ENCODE data around the gene SLC15A4.

DNA sequence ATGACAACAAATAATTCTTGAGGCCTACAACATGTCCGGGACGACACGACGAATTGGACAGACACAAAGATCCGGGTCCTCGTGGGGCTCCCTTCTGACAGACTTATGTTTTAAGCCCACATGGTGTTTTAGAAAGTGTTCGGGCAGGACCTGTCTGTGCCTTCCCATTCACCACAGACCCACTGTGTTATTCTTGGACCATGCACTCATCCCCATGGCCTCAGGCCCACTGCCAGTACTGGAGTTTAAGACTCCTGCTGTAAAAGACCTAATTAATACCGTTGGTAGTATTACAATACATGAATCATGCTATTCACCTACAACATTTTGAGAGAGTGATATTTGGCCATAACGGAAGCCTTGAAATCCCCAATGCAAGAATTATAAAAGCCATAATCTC, 20.0 kb downstream of the SLC15A4 start:
- no peak for TF ChIP-seq POLR2A (IDR thresholded peaks at IDR 0.05; ENCODE audit: low read length)
- no peak for TF ChIP-seq GATA1 (IDR thresholded peaks at IDR 0.05; ENCODE audit: low read depth, low read length)
